ENCODE data around the gene HNF4A. TPM values are rescaled to one million over a fixed set of nuclear protein-coding genes. Genes with fewer than 3 reads are reported as not detected.

HNF4A gene
- polyA plus RNA-seq (2012; ENCODE audit: insufficient read depth, insufficient read length, low read depth) = not detected

GRCh38 chr20:44355498-44356352 lies at the start of gene HNF4A:
HNF4A (plus strand) TSS chr20:44355699; CDS start chr20:44355805, 106 bp downstream.
- DNase-seq = no peak
- Histone ChIP-seq H3K36me3 (no peaks in the 10 kb centered on the region), H3K9me3 (no peaks in the 10 kb centered on the region), H3K4me1 (no peaks in the 10 kb centered on the region), H3K27me3 (no peaks in the 10 kb centered on the region), H3K4me3 (ENCODE audit: low read depth, low read length) (no peak within 1 kb of the TSS)
- TF ChIP-seq CTCF (IDR thresholded peaks at IDR 0.05; ENCODE audit: low read depth, low read length) = no peak

GRCh38 chr20:44306927-44307326 lies 48.6 kb upstream of the HNF4A start:
- Histone ChIP-seq H3K36me3 (no peaks in the 10 kb centered on the region), H3K27me3 (no peaks in the 10 kb centered on the region), H3K4me1 (no peaks in the 10 kb centered on the region), H3K4me3 (ENCODE audit: low read depth, low read length) (no peak overlapping the region), H3K9me3 (no peaks in the 10 kb centered on the region)
- DNase-seq = no peak
- TF ChIP-seq CTCF (IDR thresholded peaks at IDR 0.05; ENCODE audit: low read depth, low read length) = no peak

- H3K27me3 ChIP-seq = no peaks in the 10 kb centered on the region
- H3K4me1 ChIP-seq = no peaks in the 10 kb centered on the region
- DNase-seq = no peak
- TF ChIP-seq CTCF (IDR thresholded peaks at IDR 0.05; ENCODE audit: low read depth, low read length) = no peak
- H3K4me3 ChIP-seq (ENCODE audit: low read depth, low read length) = peak overlapping the region; percentile 98
- no peaks in the 10 kb centered on the region for H3K36me3 ChIP-seq
- no peaks in the 10 kb centered on the region for H3K9me3 ChIP-seq
Observed at GRCh38 chr20:44309763-44310663, 45.5 kb upstream of the HNF4A start.

GRCh38 chr20:44310664-44311639 lies 44.5 kb upstream of the HNF4A start, which contains the start of gene FITM2:
FITM2 (minus strand) TSS chr20:44311202; CDS start chr20:44311148, 54 bp downstream.
- Histone ChIP-seq H3K4me1 (no peaks in the 10 kb centered on the region), H3K4me3 (ENCODE audit: low read depth, low read length) (peak within 1 kb of the TSS; percentile 98), H3K9me3 (no peaks in the 10 kb centered on the region), H3K36me3 (no peaks in the 10 kb centered on the region), H3K27me3 (no peaks in the 10 kb centered on the region)
- TF ChIP-seq CTCF (IDR thresholded peaks at IDR 0.05; ENCODE audit: low read depth, low read length) = peak; percentile 91
- peak; percentile 99 for DNase-seq

GRCh38 chr20:44314870-44315269 lies 40.6 kb upstream of the HNF4A start:
- no peaks in the 10 kb centered on the region for H3K9me3 ChIP-seq

More at GRCh38 chr20:44314870-44315269, 40.6 kb upstream of the HNF4A start:
- H3K4me1 ChIP-seq = no peaks in the 10 kb centered on the region
- no peak for TF ChIP-seq CTCF (IDR thresholded peaks at IDR 0.05; ENCODE audit: low read depth, low read length)
- H3K4me3 ChIP-seq (ENCODE audit: low read depth, low read length) = no peak overlapping the region
- H3K27me3 ChIP-seq = peaks cover 5% of the 10 kb centered on the region
- H3K36me3 ChIP-seq = no peaks in the 10 kb centered on the region
- DNase-seq = no peak
